Breast epithelium (tissue), 3 donors: ENCODE data around the gene CPLANE1.

Source experiments
- CTCF ChIP-seq, 3 donors: fragments of 450-650 bp; IDR thresholded peaks; one replicate each; pipeline ENCODE4 v1.5.1; 2016 to 2017; ENCODE audit warnings: antibody characterized with exemption in 3 of 3, mild to moderate bottlenecking in 3 of 3, moderate library complexity in 3 of 3
- POLR2A ChIP-seq: fragments of 450-650 bp; IDR thresholded peaks from one replicate; pipeline ENCODE4 v1.6.1; 2016; ENCODE audit warnings: antibody characterized with exemption, mild to moderate bottlenecking, moderate library complexity

DNA sequence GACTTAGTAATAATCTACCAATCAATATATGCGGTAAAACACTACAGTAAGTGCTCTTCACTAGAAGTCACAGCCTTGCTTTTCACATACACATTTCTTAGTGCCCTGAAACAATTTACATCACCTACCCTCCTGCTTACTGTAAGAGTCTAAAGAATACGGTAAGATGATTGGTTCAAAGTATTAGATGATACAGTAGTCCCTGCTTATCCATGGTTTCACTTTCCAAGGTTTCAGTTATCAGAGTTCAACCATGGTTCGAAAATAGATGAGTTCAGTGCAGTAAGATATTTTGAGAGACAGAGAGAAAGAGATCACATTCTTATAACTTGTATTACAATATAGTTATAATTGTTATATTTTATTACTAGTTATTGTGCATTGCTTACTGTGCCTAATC lies 83.0 kb downstream of the CPLANE1 start:
- TF ChIP-seq CTCF (IDR thresholded peaks at IDR 0.05) (no peak), POLR2A (no peak)
